ENCODE data around the gene POLR3C.
"Not testable (repeated sequence)": the region's sequence is repeated elsewhere in the genome, so short reads cannot be mapped to it uniquely, and the experiment has no call there.

Gene POLR3C

GRCh38 chr1:145785547-145785946, 38.5 kb upstream of the POLR3C start:
- DNase-seq (ENCODE audit: low read depth), result no peak
- H3K4me3 ChIP-seq (ENCODE audit: low read depth, low read length), result no peak overlapping the region
- no peak for TF ChIP-seq POLR2A (IDR thresholded peaks at IDR 0.05; ENCODE audit: extremely low read depth, insufficient read length)
- TF ChIP-seq MAX (IDR thresholded peaks at IDR 0.05; ENCODE audit: low read depth, low read length), result no peak
- TF ChIP-seq, protein P1, sequence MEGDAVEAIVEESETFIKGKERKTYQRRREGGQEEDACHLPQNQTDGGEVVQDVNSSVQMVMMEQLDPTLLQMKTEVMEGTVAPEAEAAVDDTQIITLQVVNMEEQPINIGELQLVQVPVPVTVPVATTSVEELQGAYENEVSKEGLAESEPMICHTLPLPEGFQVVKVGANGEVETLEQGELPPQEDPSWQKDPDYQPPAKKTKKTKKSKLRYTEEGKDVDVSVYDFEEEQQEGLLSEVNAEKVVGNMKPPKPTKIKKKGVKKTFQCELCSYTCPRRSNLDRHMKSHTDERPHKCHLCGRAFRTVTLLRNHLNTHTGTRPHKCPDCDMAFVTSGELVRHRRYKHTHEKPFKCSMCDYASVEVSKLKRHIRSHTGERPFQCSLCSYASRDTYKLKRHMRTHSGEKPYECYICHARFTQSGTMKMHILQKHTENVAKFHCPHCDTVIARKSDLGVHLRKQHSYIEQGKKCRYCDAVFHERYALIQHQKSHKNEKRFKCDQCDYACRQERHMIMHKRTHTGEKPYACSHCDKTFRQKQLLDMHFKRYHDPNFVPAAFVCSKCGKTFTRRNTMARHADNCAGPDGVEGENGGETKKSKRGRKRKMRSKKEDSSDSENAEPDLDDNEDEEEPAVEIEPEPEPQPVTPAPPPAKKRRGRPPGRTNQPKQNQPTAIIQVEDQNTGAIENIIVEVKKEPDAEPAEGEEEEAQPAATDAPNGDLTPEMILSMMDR (IDR thresholded peaks at IDR 0.05; ENCODE audit: low read depth, low read length), result no peak
- TF ChIP-seq MYC (IDR thresholded peaks at IDR 0.05; ENCODE audit: low read depth, low read length), result no peak

DNA sequence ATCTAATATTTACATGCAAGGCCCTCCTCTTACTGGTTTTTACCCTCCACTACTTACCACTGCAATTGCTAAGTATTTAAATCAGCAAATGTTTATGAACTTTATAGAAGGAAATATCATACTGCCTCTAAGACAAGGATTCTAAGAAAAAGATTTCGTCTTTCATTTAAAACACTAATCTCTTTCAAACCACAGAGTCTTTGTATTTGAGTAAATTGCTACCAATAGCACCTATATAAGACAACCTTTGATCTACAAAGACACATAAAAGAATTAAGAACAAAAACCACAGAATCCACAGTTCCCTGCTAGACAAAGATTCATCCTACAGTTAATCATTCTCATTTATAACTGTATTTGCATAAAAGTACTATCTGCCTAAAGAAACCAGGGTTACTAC, 37.7 kb upstream of the POLR3C start:
- H3K4me3 ChIP-seq (ENCODE audit: low read depth, low read length), result no peak overlapping the region
- TF ChIP-seq MAX (IDR thresholded peaks at IDR 0.05; ENCODE audit: low read depth, low read length), result no peak
- TF ChIP-seq, protein P1 (IDR thresholded peaks at IDR 0.05; ENCODE audit: low read depth, low read length), result no peak
- TF ChIP-seq POLR2A (IDR thresholded peaks at IDR 0.05; ENCODE audit: extremely low read depth, insufficient read length), result no peak
- no peak for TF ChIP-seq MYC (IDR thresholded peaks at IDR 0.05; ENCODE audit: low read depth, low read length)
- no peak for DNase-seq (ENCODE audit: low read depth)

- H3K4me3 ChIP-seq (ENCODE audit: low read depth, low read length), result no peak overlapping the region
- no peak for DNase-seq (ENCODE audit: low read depth)
- TF ChIP-seq, protein P1 (IDR thresholded peaks at IDR 0.05; ENCODE audit: low read depth, low read length), result no peak
- TF ChIP-seq MYC (IDR thresholded peaks at IDR 0.05; ENCODE audit: low read depth, low read length) (no peak), MAX (IDR thresholded peaks at IDR 0.05; ENCODE audit: low read depth, low read length) (no peak), POLR2A (IDR thresholded peaks at IDR 0.05; ENCODE audit: extremely low read depth, insufficient read length) (no peak)
These were observed 35.4 kb upstream of the POLR3C start for GRCh38 chr1:145788580-145788979.

- not testable (repeated sequence) for H3K4me3 ChIP-seq (ENCODE audit: low read depth, low read length); DNase-seq (ENCODE audit: low read depth)
These were observed 32.1 kb upstream of the POLR3C start for GRCh38 chr1:145791860-145792259.

GRCh38 chr1:145792484-145792883, 31.5 kb upstream of the POLR3C start:
- DNase-seq (ENCODE audit: low read depth), result no peak
- TF ChIP-seq POLR2A (IDR thresholded peaks at IDR 0.05; ENCODE audit: extremely low read depth, insufficient read length), result no peak
- TF ChIP-seq, protein P1 (IDR thresholded peaks at IDR 0.05; ENCODE audit: low read depth, low read length), result no peak
- no peak for TF ChIP-seq MYC (IDR thresholded peaks at IDR 0.05; ENCODE audit: low read depth, low read length)
- TF ChIP-seq MAX (IDR thresholded peaks at IDR 0.05; ENCODE audit: low read depth, low read length), result no peak
- no peak overlapping the region for H3K4me3 ChIP-seq (ENCODE audit: low read depth, low read length)

DNA sequence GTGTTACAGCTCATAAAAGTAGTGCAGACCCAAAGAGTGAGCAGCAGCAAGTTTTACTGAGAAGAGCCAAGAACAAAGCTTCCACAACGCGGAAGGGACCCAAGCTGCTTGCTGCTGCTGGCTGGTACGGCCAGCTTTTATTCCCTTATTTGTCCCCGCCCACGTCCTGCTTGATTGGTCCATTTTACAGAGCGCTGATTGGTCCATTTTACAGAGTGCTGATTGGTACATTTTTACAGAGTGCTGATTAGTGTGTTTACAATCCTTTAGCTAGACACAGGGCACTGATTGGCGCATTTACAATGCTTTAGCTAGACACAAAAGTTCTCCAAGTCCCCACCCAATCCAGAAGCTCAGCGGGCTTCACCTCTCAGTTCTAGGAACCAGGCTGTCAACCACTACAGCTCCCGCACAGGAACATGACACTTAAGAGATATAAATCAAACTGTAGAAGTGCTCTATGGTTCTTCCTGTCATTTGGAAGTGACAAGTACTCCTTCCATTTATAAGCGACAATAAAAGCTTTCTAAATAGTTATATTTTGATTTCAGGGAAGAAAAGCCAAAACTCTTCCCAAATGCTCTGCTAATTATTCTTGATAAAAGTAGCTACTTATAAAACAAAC, 28.6 kb upstream of the POLR3C start:
- no peak for DNase-seq (ENCODE audit: low read depth)
- TF ChIP-seq POLR2A (IDR thresholded peaks at IDR 0.05; ENCODE audit: extremely low read depth, insufficient read length) (no peak), MYC (IDR thresholded peaks at IDR 0.05; ENCODE audit: low read depth, low read length) (no peak)
- no peak overlapping the region for H3K4me3 ChIP-seq (ENCODE audit: low read depth, low read length)

DNA sequence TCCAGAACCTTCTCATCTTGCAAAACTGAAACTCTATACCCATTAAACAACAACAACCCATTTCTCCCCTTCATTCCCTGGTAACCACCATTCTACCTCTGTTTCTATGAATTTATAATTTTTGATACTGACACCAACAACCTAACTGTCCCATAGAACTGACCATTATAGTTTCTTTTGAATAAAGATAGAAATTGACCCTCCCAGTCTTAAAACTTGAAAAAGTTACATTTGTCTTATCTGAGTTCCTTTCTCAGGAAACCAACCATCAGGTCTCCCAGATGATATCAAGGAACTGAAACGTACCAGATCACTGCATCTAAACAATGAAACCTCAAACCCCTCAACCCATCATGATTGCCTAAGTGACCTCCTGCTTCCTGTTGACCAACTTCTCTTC, 27.2 kb upstream of the POLR3C start:
- TF ChIP-seq MAX (IDR thresholded peaks at IDR 0.05; ENCODE audit: low read depth, low read length) (no peak), POLR2A (IDR thresholded peaks at IDR 0.05; ENCODE audit: extremely low read depth, insufficient read length) (no peak)
- TF ChIP-seq, protein P1 (IDR thresholded peaks at IDR 0.05; ENCODE audit: low read depth, low read length), result no peak
- no peak overlapping the region for H3K4me3 ChIP-seq (ENCODE audit: low read depth, low read length)
- peak; percentile 18 for DNase-seq (ENCODE audit: low read depth)

All from NB4 (cell line).